ACHN (cell line): ENCODE results near the gene SORD.
A peak's percentile ranks its signal among the peaks of the same experiment; 100 is the strongest.
"Not testable (repeated sequence)": the region's sequence is repeated elsewhere in the genome, so short reads cannot be mapped to it uniquely, and the experiment has no call there.

Source experiments
- DNase-seq: peaks from one replicate; pipeline ENCODE4 v3.0.0-alpha.2; 2015
- in situ Hi-C: cut with HindIII; loops from 2 replicates; pipeline ENCODE4 v1.10.0; 2017; ENCODE audit warnings: low sequenced_read_pairs, low pct_ligation_motif_present, low pct_unique_long_range_greater_than_20kb

The SORD gene

GRCh38 chr15:45020901-45021259 is 2.1 kb upstream of the SORD start:
- DNase-seq, in situ Hi-C loops: not testable (repeated sequence)

DNA sequence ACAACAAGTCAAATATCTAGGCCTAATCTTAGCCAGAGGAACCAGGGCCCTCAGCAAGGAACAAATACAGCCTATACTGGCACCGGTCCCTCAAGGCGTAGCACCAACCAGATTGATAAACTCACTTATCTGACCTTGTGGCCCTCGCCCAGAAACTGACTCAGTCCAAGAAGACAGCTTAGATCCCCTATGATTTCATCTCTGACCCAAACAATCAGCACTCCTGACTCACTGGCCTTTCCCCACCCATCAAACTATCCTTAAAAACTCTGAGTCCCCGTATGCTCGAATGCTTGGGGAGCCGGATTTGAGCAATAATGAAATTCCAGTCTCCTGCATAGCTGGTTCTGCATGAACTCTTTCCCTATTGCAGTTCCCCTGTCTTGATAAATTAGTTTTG is 1.6 kb upstream of the SORD start:
- in situ Hi-C loops: no loop called here
- DNase-seq: no peak

DNA sequence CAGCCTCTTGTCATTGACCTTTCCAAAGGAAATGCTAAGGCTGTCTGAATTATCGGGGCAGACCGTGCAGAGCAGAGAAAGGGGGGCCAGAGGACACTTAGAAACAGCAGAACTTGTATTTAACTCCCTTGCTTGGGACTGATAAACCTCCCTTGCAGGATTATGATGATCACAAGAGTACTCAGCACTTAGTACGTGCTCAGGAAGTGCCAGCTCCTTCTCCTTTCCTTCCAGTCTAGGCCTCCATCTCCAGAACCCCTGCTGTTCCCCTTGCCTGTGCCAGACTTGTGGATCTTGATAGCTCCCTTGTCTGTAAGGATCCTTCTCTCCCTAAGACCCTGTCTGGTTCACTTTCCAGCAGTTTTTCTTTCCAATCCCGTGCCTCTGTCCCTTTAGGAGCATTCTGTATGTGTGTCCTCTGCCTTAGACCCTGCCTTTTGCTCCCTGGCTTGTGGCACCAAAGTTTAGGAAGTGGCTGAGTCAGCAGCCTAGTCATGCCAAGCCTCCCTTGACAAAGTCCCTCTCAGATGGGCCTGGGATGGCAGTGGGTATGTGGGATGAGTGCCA is 747 bp downstream of the SORD start:
- peak; percentile 19 for DNase-seq
- in situ Hi-C loops: no loop called here

DNA sequence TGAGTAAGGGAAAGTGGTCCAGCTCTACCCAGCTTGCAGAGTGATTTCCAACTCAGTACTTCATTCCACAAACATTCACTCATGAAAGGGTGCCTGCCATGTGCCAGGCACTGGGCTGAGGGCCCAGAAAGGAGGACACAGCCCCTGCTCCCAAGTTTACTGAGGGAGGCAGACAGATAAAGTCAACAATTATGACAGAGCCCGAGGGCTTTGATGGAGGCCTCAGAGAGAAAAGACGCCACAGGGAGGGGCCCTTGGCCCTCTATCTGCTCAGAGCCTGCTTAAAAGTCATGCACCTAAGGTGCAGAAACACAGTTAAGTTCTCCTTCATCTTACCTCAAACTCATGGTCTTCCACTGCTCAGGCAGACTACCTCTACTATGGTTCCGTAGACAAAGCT is 1.7 kb downstream of the SORD start:
- in situ Hi-C loops, DNase-seq: not testable (repeated sequence)

DNA sequence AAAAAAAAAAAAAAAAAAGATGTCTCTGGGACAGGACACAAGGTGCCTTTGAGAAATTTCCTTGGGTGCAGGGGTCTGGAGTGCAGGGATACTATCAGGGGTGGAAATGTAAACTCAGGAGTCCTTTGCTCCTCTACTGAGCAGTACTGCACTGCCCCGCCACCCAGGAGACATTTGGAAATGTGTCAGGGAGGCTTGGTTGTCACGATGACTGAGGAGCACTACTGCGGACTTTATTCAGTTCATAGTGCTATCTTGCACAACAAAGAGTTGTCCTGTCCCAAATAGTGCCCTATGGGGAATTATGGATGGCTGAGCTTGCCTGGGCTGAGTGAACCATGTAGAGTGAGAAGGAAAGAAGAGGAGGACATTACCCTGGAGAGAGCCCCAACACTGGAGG is 2.6 kb downstream of the SORD start:
- in situ Hi-C loops, DNase-seq: not testable (repeated sequence)

- in situ Hi-C loops: no loop called here
- no peak for DNase-seq
Measured at GRCh38 chr15:45026651-45027190, 3.7 kb downstream of the SORD start.

DNA sequence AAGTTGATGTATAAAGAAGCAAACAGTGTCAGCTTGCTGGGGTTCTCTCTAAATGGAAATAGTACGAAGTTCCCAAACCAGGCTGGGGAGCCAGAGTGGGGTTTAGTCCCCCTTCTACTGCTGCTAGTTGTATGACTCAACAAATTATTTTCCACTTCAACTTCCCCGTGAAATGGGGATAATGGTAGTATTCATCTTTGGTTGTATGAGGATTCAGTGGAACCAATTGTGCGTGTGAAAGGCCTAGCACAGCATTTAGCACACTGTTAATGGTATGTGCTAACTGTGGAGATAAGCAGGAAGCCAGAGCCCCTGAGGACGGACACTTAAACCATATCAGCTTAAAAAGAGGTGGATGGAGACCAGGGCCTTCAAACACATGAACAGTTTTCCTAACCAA is 4.2 kb downstream of the SORD start:
- no peak for DNase-seq
- in situ Hi-C loops: no loop called here

DNA sequence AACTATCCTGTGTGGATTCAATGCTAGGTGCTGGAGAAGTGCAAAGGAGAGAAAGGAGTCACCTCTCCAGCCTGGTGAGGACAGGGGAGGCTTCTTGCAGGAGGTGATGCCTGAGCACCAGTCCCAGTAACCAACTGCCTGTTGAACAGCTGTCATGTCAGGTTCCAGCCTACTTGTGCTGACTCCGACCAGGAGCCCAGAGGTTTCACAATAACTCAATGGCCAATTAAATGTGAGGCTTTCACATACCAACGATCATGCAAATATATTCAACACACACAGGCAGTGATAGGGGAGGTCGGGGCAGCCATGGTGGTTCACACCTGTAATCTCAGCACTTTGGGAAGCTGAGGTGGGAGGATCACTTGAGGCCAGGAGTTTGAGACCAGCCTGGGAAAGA is 7.7 kb downstream of the SORD start:
- in situ Hi-C loops: no loop called here

DNA sequence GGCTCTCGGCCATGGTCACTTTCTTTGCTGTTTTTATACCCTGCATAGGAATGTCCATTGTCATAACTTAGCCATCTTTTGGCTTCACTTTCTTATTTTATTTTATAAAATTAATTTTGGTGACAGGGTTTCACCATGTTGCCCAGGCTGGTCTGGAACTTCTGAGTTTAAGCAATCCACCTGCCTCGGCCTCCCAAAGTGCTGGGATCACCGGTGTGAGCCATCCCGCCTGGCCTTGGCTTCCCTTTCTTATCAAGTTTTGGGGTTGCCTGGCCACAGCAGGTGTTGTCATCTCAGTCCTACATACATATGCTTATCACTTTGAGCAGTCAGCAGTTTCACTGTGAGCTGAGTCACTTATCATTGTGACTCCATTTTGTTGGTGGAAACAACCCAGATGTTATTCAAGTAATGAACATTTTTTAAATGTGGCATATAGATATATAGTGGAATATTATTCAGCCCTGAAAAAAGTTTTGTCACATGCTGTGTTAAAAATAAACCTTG is 8.6 kb downstream of the SORD start:
- DNase-seq, in situ Hi-C loops: not testable (repeated sequence)

More for the DNA sequence above, 7.7 kb downstream of the SORD start:
- DNase-seq: no peak

DNA sequence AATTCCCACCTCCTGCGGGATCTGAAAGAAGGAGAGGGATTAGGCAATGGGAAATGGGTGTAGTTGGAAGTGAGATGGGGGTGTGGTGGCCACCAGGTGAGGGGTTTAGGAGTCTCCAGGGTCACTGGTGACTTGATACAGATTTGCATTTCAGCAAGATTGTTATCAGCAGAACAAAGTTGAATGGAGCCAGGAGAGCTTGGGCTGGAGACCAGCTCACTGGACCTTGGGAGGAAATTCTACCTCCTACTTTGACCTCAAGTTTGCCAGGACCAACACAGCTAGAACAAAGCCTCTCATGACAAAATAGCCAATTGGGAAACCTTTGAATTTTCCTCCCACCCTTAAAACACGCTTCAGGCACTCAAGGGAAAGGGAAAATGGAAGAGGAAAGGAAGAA is 9.5 kb downstream of the SORD start:
- in situ Hi-C loops, DNase-seq: not testable (repeated sequence)

- in situ Hi-C loops: not testable (repeated sequence)
Measured at GRCh38 chr15:45034087-45034486, 11.1 kb downstream of the SORD start.

GRCh38 chr15:45034600-45035375 is 11.8 kb downstream of the SORD start:
- DNase-seq, in situ Hi-C loops: not testable (repeated sequence)

More at GRCh38 chr15:45034087-45034486, 11.1 kb downstream of the SORD start:
- not testable (repeated sequence) for DNase-seq

GRCh38 chr15:45036812-45037781 is 14.1 kb downstream of the SORD start:
- in situ Hi-C loops: not testable (repeated sequence)
- peak; percentile 50 for DNase-seq

DNA sequence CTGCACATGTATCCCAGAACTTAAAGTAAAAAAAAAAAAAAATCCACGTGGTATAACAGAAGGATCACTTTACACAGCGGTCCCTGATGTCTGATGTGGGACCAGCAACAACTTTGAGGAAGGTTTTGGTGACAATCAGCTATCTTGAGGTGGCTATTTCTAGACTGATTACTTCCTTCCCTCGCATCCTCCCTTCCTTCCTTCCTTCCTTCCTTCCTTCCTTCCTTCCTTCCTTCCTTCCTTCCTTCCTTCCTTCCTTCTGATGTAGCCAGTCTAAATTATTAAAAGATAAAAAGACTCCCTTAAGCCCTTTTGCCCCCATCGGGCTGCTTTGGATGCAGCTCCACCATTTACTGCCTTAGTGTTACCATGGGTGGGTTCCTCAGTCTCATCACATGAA is 14.9 kb downstream of the SORD start:
- in situ Hi-C loops: no loop called here
- DNase-seq: no peak

DNA sequence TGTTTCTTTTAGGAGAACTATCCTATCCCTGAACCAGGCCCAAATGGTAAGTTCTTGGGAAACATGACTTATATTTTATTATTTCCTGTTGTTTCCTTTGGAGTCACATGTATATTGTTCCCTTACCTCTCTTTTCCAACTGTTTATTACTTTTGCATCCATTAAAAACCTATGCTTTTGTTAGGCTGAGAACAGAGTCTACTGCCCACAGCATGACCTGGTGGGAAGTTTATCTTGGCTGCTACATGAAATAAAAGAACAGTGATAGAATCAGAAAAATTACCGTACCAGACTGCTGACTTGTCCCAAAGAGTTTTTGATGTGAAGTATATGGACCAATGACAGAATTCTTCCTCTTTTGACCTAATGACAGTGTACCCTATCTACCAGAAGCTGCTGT is 17.4 kb downstream of the SORD start:
- DNase-seq, in situ Hi-C loops: not testable (repeated sequence)

GRCh38 chr15:45041538-45041937 is 18.5 kb downstream of the SORD start:
- DNase-seq, in situ Hi-C loops: not testable (repeated sequence)

DNA sequence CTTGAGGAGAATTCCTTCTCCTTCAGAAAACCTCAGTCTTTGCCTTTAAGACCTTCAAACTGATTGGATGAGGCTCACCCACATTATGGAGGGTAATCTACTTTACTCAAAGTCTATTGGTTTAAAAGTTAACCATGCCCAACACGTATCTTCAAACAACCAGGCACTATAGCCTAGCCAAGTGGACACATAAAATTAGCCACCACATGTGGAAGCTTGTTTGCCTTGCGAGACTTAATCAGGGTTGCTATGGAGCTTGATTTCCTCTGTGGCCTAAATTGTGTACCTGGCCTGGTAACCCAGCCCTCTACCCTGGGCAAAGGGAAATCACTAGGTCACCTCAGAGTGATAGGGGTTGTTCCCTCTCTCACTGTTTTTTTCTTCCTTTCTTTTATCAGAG is 19.9 kb downstream of the SORD start:
- in situ Hi-C loops, DNase-seq: not testable (repeated sequence)

GRCh38 chr15:45044270-45044669 is 21.3 kb downstream of the SORD start:
- DNase-seq, in situ Hi-C loops: not testable (repeated sequence)

DNA sequence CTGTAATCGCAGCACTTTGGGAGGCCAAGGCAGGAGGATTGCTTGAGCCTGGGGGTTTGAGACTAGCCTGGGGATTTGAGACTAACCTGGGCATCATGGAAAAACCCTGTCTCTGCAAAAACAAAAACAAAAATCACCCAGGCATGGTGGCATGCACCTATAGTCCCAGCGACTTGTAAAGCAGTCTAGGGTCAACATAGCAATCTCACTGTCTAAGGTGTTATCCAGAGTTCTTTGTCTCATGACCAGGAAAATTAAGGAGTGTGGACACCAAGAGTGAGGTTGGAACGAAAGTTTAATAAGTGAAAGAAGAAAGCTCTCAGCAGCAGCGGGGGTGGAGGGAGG is 25.4 kb downstream of the SORD start:
- DNase-seq, in situ Hi-C loops: not testable (repeated sequence)
